IPS-15b (cell line): ENCODE measurements around the gene COL8A2.

Experiments used
- H3K27me3 ChIP-seq: one replicate; pipeline ENCODE4 v1.6.1; 2013; ENCODE audit warnings: low read length; ENCODE audit not compliant: control insufficient read depth, insufficient read depth
- H3K36me3 ChIP-seq: one replicate; pipeline ENCODE4 v1.6.1; 2013; ENCODE audit warnings: low read length; ENCODE audit not compliant: control insufficient read depth, insufficient read depth
- H3K4me1 ChIP-seq: one replicate; pipeline ENCODE4 v1.6.1; 2013; ENCODE audit warnings: mild to moderate bottlenecking, low read length; ENCODE audit not compliant: control insufficient read depth, insufficient read depth
- H3K4me3 ChIP-seq: one replicate; pipeline ENCODE4 v1.5.1; 2013; ENCODE audit warnings: low read depth, low read length
- H3K9ac ChIP-seq: one replicate; pipeline ENCODE4 v1.6.1; 2013; ENCODE audit warnings: low read depth, mild to moderate bottlenecking, low read length
- H3K9me3 ChIP-seq: one replicate; pipeline ENCODE4 v1.6.1; 2013; ENCODE audit warnings: mild to moderate bottlenecking, low read length; ENCODE audit not compliant: control insufficient read depth, insufficient read depth

COL8A2 gene

DNA sequence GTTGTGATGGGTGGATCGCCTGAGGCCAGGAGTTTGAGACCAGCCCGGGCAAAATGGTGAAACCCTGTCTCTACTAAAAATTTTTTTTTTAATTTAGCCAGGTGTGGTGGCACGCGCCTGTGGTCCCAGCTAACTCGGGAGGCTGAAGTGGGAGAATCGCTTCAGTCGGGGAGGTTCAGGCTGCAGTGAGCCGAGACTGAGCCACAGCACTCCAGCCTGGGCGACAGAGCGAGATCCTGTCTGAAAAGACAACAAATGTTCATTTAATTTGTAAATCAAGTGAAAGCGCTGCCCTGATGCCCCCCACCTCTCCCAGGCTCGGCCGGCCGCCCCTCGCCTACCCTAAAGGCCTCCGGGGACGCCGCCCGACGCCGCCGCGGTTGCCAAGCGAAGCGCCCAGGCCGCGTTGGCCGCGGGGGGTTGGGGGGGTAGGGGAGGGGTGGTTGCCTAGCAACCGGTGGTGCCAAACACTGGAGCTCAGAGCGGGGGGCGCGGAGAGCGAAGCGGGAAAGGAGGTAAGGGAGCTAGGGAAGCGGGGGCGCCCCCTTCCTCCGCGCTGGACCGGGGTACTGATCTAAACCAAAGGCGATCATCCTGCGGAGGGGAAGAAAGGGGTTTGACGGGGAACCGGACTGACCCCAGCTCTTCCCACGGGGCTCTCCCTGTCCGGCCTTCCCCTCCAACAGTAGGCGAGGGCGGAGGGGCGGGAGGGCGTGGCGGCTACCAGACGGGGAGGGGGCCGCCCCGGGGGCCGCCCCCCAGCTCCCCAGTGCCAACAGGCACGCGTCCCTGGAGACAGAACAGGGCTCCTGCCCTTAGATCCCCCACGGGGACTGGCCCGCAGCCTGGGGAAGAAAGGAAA is 41.2 kb downstream of the COL8A2 start, which contains the start of gene TEKT2:
Gene TEKT2 (plus strand): TSS at position 460 of the 862 bp plus-strand sequence. CDS start 828 bp downstream, outside the sequence.
- H3K4me3 ChIP-seq, result peak within 1 kb of the TSS; percentile 55
- H3K9me3 ChIP-seq, result no peaks in the 10 kb centered on the region
- H3K4me1 ChIP-seq, result no peaks in the 10 kb centered on the region
- H3K9ac ChIP-seq, result no peak within 1 kb of the TSS
- H3K36me3 ChIP-seq, result no peaks in the 10 kb centered on the region
- peaks cover 6% of the 10 kb centered on the region for H3K27me3 ChIP-seq

DNA sequence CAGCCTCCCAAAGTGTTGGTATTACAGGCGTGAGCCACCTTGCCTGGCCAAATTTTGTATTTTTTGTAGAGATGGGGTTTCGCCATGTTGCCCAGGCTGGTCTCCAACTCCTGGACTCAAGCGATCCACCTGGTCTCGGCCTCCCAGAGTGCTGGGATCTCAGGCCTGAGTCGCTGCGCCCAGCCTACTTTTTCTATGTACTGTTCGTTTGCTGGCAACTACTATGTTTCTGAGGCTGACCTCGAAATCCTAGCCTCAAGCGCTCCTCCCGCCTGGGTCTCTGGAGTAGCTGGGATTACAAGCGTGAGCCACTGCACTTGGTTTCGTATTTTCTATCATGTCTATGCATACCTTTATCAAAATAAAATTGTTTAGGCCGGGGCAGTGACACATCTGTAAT is 41.8 kb downstream of the COL8A2 start:
- no peaks in the 10 kb centered on the region for H3K4me1 ChIP-seq
- H3K27me3 ChIP-seq, result peaks cover 6% of the 10 kb centered on the region
- H3K9ac ChIP-seq, result no peak overlapping the region
- H3K9me3 ChIP-seq, result no peaks in the 10 kb centered on the region
- no peak overlapping the region for H3K4me3 ChIP-seq
- H3K36me3 ChIP-seq, result no peaks in the 10 kb centered on the region

GRCh38 chr1:36081926-36082485 is 43.0 kb downstream of the COL8A2 start:
- Histone ChIP-seq H3K4me3 (no peak overlapping the region), H3K27me3 (peaks cover 6% of the 10 kb centered on the region), H3K9ac (no peak overlapping the region), H3K4me1 (no peaks in the 10 kb centered on the region), H3K36me3 (no peaks in the 10 kb centered on the region), H3K9me3 (no peaks in the 10 kb centered on the region)

DNA sequence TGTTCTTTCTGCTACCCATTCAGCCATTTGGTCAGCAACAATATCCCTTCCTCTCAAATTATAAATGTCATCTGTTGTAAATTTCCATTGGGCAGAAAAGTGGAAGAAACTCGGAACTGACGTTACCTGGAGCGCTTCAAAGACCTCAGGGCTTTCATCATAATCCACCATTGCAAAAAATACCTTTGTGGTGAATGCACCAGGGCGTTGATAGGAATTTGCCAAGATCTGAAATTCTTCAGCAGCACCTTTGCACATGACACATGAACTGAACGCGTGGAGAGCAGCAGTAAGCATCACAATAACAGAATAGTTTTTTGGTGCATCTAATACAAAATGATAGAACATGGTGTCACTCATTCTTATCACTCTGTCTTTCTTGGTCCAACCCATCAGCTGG is 44.2 kb downstream of the COL8A2 start:
- Histone ChIP-seq H3K9ac (no peak overlapping the region), H3K9me3 (no peaks in the 10 kb centered on the region), H3K4me3 (no peak overlapping the region), H3K36me3 (no peaks in the 10 kb centered on the region), H3K4me1 (no peaks in the 10 kb centered on the region), H3K27me3 (peaks cover 6% of the 10 kb centered on the region)

DNA sequence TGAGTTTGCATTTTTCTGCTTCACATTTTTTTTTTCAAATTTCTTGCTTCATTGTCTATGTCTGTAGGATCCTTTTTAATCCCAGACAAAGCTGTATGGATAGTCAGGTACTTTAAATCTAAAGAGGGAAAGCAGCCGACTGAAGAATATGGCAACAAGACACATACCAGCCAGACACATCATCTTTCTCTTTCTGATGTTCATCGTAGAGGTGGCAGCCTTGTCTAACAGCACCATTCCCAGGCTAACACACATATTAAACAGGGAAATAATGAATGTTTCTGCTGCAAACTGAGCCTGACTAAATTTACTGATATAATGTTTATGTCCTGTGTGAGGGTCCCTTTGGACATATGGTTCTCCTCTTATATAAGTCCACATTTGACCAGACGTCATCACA is 44.8 kb downstream of the COL8A2 start:
- H3K9me3 ChIP-seq, result no peaks in the 10 kb centered on the region
- no peak overlapping the region for H3K4me3 ChIP-seq
- H3K36me3 ChIP-seq, result no peaks in the 10 kb centered on the region
- no peak overlapping the region for H3K9ac ChIP-seq
- H3K4me1 ChIP-seq, result no peaks in the 10 kb centered on the region
- peaks cover 6% of the 10 kb centered on the region for H3K27me3 ChIP-seq

DNA sequence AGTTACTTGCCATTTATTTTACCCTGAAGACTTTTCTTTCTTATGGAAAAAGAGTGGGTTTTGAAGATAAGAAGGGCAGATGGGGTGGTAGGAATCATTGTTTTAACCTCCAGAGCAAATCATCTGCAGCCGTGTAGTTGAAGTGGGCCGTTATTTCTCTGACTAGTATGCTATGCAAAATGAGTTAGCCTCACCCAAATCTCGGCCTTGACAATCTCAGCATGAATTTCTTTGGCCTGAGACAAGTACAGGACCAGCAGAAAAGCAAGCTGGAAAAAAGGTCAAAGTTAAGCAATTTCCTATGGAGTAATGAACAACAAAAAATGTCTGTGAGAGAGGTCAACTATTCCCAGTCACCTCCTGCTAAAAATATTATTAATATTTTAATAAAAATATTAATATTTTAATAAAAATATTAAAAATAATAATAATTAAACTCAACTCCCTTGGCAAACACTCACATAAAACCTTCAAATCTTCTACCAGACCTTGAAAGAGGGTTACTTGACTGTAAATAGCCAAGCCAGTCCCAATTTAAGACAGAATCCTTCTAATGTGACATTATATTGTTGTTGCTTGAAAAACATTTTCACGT is 47.9 kb downstream of the COL8A2 start:
- Histone ChIP-seq H3K27me3 (no peaks in the 10 kb centered on the region), H3K9me3 (no peaks in the 10 kb centered on the region), H3K9ac (no peak overlapping the region), H3K4me3 (no peak overlapping the region), H3K4me1 (no peaks in the 10 kb centered on the region), H3K36me3 (no peaks in the 10 kb centered on the region)

DNA sequence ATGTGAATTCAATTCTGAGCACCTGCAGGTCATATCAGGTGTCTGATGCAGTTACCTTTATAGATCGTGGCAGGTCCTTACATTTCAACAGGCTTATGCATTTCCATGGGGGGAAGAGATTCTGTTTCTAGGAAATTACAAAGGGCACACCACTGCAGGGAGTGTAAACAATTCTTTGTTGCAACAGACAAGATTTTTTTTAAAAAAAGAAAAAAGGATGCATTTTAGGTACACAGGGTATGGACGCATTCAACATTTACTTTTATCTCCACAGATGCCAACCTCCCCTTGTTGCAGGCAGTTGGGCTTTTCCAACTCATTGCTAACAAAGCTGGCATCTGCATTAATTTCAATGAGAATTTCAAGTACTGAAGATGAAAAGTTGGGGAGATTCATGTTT is 54.7 kb downstream of the COL8A2 start:
- Histone ChIP-seq H3K9ac (no peak overlapping the region), H3K9me3 (no peaks in the 10 kb centered on the region), H3K27me3 (no peaks in the 10 kb centered on the region), H3K4me1 (no peaks in the 10 kb centered on the region), H3K4me3 (no peak overlapping the region), H3K36me3 (no peaks in the 10 kb centered on the region)

GRCh38 chr1:36068866-36069265 is 56.2 kb downstream of the COL8A2 start:
- H3K36me3 ChIP-seq, result no peaks in the 10 kb centered on the region
- H3K4me1 ChIP-seq, result no peaks in the 10 kb centered on the region
- no peaks in the 10 kb centered on the region for H3K9me3 ChIP-seq
- no peak overlapping the region for H3K9ac ChIP-seq
- no peaks in the 10 kb centered on the region for H3K27me3 ChIP-seq
- no peak overlapping the region for H3K4me3 ChIP-seq

DNA sequence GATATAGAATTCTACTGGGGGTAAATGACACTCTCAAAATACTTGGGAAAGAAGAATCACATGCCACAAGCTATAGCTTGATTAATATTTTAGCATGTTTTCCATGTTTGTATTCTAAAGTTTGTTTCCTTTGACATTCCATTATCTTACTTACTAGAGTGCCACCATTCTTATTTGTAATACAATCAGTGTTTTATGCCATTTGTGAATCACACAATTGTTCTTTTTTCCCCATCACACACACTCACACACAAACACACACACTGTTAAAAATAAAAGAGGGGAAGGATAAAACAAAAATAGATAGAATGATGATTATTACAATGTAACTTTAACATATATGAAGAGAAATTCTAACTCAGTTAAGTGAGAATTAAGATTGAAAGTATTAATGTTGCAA is 57.2 kb downstream of the COL8A2 start:
- Histone ChIP-seq H3K4me3 (no peak overlapping the region), H3K4me1 (no peaks in the 10 kb centered on the region), H3K9ac (no peak overlapping the region), H3K36me3 (no peaks in the 10 kb centered on the region), H3K27me3 (no peaks in the 10 kb centered on the region), H3K9me3 (no peaks in the 10 kb centered on the region)

DNA sequence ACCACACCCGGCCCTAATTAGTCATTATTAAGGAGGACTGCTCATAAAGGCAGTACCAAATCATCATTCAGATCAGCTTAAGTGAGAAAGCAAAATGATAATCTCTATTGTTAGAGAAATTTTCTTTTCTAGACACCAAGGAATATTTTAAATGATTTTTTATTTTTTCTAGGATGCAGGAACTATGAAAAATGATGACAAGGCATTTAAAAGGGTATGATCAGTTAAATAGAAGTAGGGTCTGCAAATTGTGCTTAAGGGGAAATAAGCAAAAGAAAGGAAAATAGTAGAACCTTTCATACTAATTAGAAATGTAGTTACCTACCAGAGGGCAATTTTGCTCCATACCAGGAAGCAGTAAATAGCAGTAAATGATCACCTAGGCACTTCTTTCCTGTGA is 62.7 kb downstream of the COL8A2 start:
- Histone ChIP-seq H3K9me3 (no peaks in the 10 kb centered on the region), H3K36me3 (no peaks in the 10 kb centered on the region), H3K27me3 (no peaks in the 10 kb centered on the region), H3K4me3 (no peak overlapping the region), H3K4me1 (no peaks in the 10 kb centered on the region), H3K9ac (no peak overlapping the region)

DNA sequence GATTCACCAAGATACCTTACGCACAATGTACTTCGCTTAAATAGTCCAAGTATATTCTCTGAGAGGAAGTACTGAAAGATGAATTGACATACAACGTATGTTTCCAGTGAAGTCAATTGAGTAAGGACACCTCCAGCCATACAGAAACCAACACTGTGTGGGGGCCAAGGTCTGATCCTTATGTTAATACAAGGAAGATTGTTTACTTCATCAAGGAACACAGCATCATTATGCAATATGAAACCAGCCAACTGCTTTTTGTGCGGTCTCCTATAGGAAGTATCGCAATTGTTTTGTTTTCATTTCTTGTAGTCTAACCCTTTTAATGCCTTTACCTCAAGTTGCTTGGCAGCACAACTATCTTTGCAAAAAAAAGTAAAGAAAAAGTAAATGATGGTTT is 69.3 kb downstream of the COL8A2 start:
- H3K9me3 ChIP-seq, result no peaks in the 10 kb centered on the region
- H3K9ac ChIP-seq, result no peak overlapping the region
- H3K27me3 ChIP-seq, result no peaks in the 10 kb centered on the region
- no peaks in the 10 kb centered on the region for H3K4me1 ChIP-seq
- H3K4me3 ChIP-seq, result no peak overlapping the region
- H3K36me3 ChIP-seq, result no peaks in the 10 kb centered on the region

DNA sequence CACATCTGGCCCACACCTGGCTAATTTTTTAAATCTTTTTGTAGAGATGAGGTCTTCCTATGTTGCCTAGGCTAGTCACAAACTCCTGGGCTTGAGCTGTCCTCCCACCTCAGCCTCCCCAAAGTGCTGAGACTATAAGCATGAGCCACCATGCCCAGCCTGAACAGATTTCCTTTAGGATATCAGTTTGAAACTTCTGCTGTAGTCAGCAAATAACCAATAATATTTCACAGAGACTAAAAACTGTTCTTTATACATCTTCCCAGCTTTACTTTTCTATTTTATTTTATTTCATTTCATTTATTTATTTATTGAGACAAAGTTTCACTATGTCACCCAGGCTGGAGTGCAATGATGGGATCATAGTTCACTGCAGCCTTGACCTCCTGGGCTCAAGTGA is 71.0 kb downstream of the COL8A2 start:
- Histone ChIP-seq H3K4me1 (no peaks in the 10 kb centered on the region), H3K9ac (no peak overlapping the region), H3K27me3 (no peaks in the 10 kb centered on the region), H3K9me3 (no peaks in the 10 kb centered on the region), H3K4me3 (no peak overlapping the region), H3K36me3 (no peaks in the 10 kb centered on the region)
